ENCODE data around the gene HIKESHI.
"Not testable (repeated sequence)": the region's sequence is repeated elsewhere in the genome, so short reads cannot be mapped to it uniquely, and the experiment has no call there.

GRCh38 chr11:86308710-86309109, 6.7 kb downstream of the HIKESHI start:
- TF ChIP-seq, protein P1, sequence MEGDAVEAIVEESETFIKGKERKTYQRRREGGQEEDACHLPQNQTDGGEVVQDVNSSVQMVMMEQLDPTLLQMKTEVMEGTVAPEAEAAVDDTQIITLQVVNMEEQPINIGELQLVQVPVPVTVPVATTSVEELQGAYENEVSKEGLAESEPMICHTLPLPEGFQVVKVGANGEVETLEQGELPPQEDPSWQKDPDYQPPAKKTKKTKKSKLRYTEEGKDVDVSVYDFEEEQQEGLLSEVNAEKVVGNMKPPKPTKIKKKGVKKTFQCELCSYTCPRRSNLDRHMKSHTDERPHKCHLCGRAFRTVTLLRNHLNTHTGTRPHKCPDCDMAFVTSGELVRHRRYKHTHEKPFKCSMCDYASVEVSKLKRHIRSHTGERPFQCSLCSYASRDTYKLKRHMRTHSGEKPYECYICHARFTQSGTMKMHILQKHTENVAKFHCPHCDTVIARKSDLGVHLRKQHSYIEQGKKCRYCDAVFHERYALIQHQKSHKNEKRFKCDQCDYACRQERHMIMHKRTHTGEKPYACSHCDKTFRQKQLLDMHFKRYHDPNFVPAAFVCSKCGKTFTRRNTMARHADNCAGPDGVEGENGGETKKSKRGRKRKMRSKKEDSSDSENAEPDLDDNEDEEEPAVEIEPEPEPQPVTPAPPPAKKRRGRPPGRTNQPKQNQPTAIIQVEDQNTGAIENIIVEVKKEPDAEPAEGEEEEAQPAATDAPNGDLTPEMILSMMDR (IDR thresholded peaks at IDR 0.05): not testable (repeated sequence)
- TF ChIP-seq POLR2A (IDR thresholded peaks at IDR 0.05): not testable (repeated sequence)
